ENCODE measurements around the gene LGALS7. TPM values are rescaled to one million over a fixed set of nuclear protein-coding genes. Genes with fewer than 3 reads are reported as not detected.

Gene LGALS7
- total and polyA plus RNA-seq, 4 donors, result 2.4 to 5.0 (median 4.9) TPM; not detected in 1

DNA sequence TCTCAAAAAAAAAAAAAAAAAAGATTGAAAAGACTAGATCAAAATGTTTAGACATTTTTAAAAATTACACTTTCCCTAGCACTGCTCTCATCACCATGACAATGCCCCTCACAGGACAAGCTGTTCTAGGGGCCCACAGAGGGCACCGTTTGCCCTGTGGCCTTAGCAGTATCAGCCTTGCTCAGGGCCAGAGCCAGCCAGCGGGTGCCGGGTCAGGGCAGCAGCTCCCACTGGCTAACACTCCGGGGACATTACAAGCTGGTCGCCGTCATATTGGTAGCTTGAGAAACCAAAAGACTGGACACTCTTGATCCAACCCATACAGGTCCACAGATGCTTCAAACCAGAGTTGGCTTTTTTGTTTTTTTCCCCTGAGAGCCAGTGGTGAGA, 47.0 kb downstream of the LGALS7 start:
- WGBS, 2 donors, result 89 to 97% methylated on average over 6 of the region's 6 CpGs
- no peak overlapping the region for H3K4me3 ChIP-seq
- H3K27me3 ChIP-seq (ENCODE audit: control insufficient read depth in 3 of 3, insufficient read depth in 3 of 3, low read length in 2 of 3), result no peaks in the 10 kb centered on the region
- peaks cover 17 to 90% (median 38%) of the 10 kb centered on the region in 4 donors for H3K36me3 ChIP-seq (ENCODE audit: control insufficient read depth in 4 of 4, insufficient read depth in 4 of 4, low read length in 4 of 4)
- TF ChIP-seq, protein P1, sequence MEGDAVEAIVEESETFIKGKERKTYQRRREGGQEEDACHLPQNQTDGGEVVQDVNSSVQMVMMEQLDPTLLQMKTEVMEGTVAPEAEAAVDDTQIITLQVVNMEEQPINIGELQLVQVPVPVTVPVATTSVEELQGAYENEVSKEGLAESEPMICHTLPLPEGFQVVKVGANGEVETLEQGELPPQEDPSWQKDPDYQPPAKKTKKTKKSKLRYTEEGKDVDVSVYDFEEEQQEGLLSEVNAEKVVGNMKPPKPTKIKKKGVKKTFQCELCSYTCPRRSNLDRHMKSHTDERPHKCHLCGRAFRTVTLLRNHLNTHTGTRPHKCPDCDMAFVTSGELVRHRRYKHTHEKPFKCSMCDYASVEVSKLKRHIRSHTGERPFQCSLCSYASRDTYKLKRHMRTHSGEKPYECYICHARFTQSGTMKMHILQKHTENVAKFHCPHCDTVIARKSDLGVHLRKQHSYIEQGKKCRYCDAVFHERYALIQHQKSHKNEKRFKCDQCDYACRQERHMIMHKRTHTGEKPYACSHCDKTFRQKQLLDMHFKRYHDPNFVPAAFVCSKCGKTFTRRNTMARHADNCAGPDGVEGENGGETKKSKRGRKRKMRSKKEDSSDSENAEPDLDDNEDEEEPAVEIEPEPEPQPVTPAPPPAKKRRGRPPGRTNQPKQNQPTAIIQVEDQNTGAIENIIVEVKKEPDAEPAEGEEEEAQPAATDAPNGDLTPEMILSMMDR (IDR thresholded peaks at IDR 0.05; ENCODE audit: control extremely low read depth, extremely low read depth), result no peak
- H3K4me1 ChIP-seq (ENCODE audit: control insufficient read depth in 5 of 5, insufficient read depth in 5 of 5, low read length in 5 of 5), result peaks cover 0 to 13% (median 0%) of the 10 kb centered on the region in 5 donors
- peak overlapping the region in 1 of 2 donors; percentile 40 for H3K27ac ChIP-seq (ENCODE audit: low read depth in 1 of 2, low read length in 1 of 2)
- no peak for ATAC-seq (ENCODE audit: insufficient read depth, low FRiP score)
- no peaks in the 10 kb centered on the region for H3K9me3 ChIP-seq (ENCODE audit: control insufficient read depth in 4 of 4, insufficient read depth in 3 of 4, low read length in 3 of 4)
- no peak overlapping the region for H3K9ac ChIP-seq (ENCODE audit: insufficient read depth in 1 of 2, low read length in 2 of 2)
- DNase-seq, result no peak

DNA sequence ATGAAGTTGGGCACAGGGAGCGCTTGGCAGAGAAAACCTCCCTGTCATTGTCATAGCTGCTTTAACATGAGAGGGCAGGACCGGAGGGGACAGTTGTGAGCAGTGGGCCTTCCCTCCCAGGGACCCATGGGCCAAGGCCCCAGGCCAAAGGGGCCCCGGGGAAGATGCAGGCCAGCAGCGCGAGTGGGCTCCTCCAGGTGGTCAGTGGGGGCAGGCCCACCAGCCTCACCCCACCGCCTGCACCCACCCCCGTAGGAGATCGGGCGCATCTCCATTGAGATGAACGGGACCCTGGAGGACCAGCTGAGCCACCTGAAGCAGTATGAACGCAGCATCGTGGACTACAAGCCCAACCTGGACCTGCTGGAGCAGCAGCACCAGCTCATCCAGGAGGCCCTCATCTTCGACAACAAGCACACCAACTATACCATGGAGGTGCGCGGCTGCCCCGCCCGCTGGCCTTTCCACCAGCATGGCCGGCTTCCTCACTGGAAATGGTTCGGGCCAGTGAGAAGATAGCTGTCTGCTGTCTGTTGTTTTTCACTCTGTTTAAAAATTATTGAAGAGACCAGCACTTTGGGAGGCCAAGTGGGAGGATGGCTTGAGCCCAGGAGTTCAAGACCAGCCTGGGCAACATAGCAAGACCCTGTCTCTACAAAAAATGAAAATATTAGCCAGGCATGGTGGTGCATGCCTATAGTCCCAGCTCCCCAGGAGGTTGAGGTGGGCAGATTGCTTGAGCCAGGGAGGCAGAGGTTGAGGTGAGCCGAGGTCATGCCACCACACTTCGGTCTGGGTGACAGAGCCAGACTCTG, 47.6 kb downstream of the LGALS7 start:
- H3K27ac ChIP-seq (ENCODE audit: low read depth in 1 of 2, low read length in 1 of 2), result peak overlapping the region in 1 of 2 donors; percentile 12
- ATAC-seq (ENCODE audit: insufficient read depth, low FRiP score), result no peak
- H3K27me3 ChIP-seq (ENCODE audit: control insufficient read depth in 3 of 3, insufficient read depth in 3 of 3, low read length in 2 of 3), result no peaks in the 10 kb centered on the region
- H3K36me3 ChIP-seq (ENCODE audit: control insufficient read depth in 4 of 4, insufficient read depth in 4 of 4, low read length in 4 of 4), result peaks cover 16 to 90% (median 37%) of the 10 kb centered on the region in 4 donors
- H3K9me3 ChIP-seq (ENCODE audit: control insufficient read depth in 4 of 4, insufficient read depth in 3 of 4, low read length in 3 of 4), result no peaks in the 10 kb centered on the region
- DNase-seq, result no peak
- whole genome bisulfite sequencing, 2 donors, result 94 to 96% methylated on average over 21 of the region's 21 CpGs
- no peak overlapping the region for H3K9ac ChIP-seq (ENCODE audit: insufficient read depth in 1 of 2, low read length in 2 of 2)
- TF ChIP-seq, protein P1 (IDR thresholded peaks at IDR 0.05; ENCODE audit: control extremely low read depth, extremely low read depth), result no peak
- no peak overlapping the region for H3K4me3 ChIP-seq
- H3K4me1 ChIP-seq (ENCODE audit: control insufficient read depth in 5 of 5, insufficient read depth in 5 of 5, low read length in 5 of 5), result peaks cover 0 to 19% (median 0%) of the 10 kb centered on the region in 5 donors

DNA sequence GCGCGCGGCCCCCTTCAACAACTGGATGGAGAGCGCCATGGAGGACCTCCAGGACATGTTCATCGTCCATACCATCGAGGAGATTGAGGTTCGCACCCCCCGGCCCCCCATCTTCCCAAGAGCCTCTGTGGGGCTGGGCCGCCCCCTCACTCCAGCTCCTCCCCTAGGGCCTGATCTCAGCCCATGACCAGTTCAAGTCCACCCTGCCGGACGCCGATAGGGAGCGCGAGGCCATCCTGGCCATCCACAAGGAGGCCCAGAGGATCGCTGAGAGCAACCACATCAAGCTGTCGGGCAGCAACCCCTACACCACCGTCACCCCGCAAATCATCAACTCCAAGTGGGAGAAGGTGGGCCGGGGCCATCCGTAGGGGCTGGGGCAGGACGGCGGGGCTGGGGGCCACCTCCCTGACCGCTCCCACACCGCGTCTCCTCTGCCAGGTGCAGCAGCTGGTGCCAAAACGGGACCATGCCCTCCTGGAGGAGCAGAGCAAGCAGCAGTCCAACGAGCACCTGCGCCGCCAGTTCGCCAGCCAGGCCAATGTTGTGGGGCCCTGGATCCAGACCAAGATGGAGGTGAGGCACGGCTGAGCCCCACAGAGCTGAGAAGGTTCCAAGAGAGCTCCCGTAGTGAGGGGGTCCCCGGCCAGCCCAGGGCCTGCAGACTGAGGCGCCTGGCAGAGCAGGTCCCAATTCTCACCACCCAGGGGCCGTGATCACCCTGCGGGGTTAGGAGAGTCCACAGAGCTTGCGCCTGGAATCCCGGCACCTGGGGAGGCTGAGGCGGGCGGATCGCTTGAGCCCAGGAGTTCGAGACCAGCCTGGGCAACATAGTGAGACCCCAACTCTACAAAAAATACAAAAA, 49.1 kb downstream of the LGALS7 start:
- Histone ChIP-seq H3K9me3 (ENCODE audit: control insufficient read depth in 4 of 4, insufficient read depth in 3 of 4, low read length in 3 of 4) (no peaks in the 10 kb centered on the region), H3K4me1 (ENCODE audit: control insufficient read depth in 5 of 5, insufficient read depth in 5 of 5, low read length in 5 of 5) (peaks cover 0 to 24% (median 0%) of the 10 kb centered on the region in 5 donors), H3K36me3 (ENCODE audit: control insufficient read depth in 4 of 4, insufficient read depth in 4 of 4, low read length in 4 of 4) (peaks cover 13 to 95% (median 33%) of the 10 kb centered on the region in 4 donors), H3K9ac (ENCODE audit: insufficient read depth in 1 of 2, low read length in 2 of 2) (no peak overlapping the region), H3K27ac (ENCODE audit: low read depth in 1 of 2, low read length in 1 of 2) (no peak overlapping the region), H3K27me3 (ENCODE audit: control insufficient read depth in 3 of 3, insufficient read depth in 3 of 3, low read length in 2 of 3) (no peaks in the 10 kb centered on the region), H3K4me3 (no peak overlapping the region)
- TF ChIP-seq, protein P1 (IDR thresholded peaks at IDR 0.05; ENCODE audit: control extremely low read depth, extremely low read depth), result no peak
- no peak for DNase-seq
- 97% methylated on average over 41 to 42 of the region's 42 CpGs for WGBS, 2 donors
- no peak for ATAC-seq (ENCODE audit: insufficient read depth, low FRiP score)
